ENCODE measurements around the gene LMCD1.

Gene LMCD1

GRCh38 chr3:8536096-8537056, 34.8 kb downstream of the LMCD1 start:
- TF ChIP-seq CTCF (IDR thresholded peaks at IDR 0.05; ENCODE audit: extremely low read depth, missing control alignments), result no peak
- DNase-seq (ENCODE audit: low spot score), result no peak

- TF ChIP-seq CTCF (IDR thresholded peaks at IDR 0.05; ENCODE audit: extremely low read depth, missing control alignments), result no peak
- no peak for DNase-seq (ENCODE audit: low spot score)
Observed at GRCh38 chr3:8537440-8537839, 35.8 kb downstream of the LMCD1 start.

DNA sequence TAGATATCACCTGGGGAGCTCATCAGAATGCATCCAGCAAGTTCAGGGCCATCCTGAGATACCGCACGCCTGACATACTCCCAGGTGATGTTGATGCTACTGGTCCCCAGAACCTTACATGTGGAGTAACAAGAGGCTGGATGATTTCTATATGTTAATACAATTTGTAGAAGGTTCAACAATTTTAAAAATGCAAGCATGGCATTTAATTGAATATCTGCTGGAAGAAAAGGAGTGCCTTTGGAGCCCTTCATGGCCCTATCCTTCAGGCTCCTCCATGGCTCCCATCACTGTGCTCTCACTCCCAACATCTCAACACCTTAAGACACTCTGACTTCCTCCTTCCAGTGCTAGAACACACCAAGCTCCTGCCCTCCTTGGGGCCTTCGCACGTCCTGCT, 36.6 kb downstream of the LMCD1 start:
- no peak for TF ChIP-seq CTCF (IDR thresholded peaks at IDR 0.05; ENCODE audit: extremely low read depth, missing control alignments)

DNA sequence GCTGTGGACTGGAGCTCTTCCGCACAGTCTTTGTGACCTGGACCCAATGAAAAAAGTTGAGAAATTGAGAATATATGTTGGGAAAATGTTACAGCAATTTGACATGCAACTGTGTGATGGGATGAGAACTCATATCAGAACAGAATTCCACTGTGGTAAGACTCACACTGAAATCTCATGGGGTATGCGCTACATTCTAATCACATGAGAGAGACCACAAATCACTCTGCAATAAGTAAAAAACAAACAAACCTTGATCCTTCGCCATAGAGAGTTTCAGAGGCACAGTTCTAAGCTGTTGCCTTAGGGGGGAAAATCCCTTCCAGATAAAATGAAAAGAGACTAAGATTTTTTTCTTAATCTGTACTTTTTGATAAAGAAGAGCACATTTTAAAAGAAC, 37.3 kb downstream of the LMCD1 start:
- DNase-seq (ENCODE audit: low spot score), result no peak
- TF ChIP-seq CTCF (IDR thresholded peaks at IDR 0.05; ENCODE audit: extremely low read depth, missing control alignments), result no peak

More for the DNA sequence above, 36.6 kb downstream of the LMCD1 start:
- no peak for DNase-seq (ENCODE audit: low spot score)

- no peak for DNase-seq (ENCODE audit: low spot score)
- TF ChIP-seq CTCF (IDR thresholded peaks at IDR 0.05; ENCODE audit: extremely low read depth, missing control alignments), result no peak
Observed at GRCh38 chr3:8539419-8539818, 37.8 kb downstream of the LMCD1 start.

- no peak for DNase-seq (ENCODE audit: low spot score)
- no peak for TF ChIP-seq CTCF (IDR thresholded peaks at IDR 0.05; ENCODE audit: extremely low read depth, missing control alignments)
Observed at GRCh38 chr3:8540456-8540855, 38.8 kb downstream of the LMCD1 start.

GRCh38 chr3:8541486-8541885, 39.9 kb downstream of the LMCD1 start:
- no peak for DNase-seq (ENCODE audit: low spot score)
- TF ChIP-seq CTCF (IDR thresholded peaks at IDR 0.05; ENCODE audit: extremely low read depth, missing control alignments), result no peak

Measured in GM20000 (cell line).